ENCODE results near the gene HAL. TPM values are rescaled to one million over a fixed set of nuclear protein-coding genes. Genes with fewer than 3 reads are reported as not detected.
"Not testable (repeated sequence)": the region's sequence is repeated elsewhere in the genome, so short reads cannot be mapped to it uniquely, and the experiment has no call there.

HAL gene
- total and polyA plus RNA-seq, 12 donors, result 0.13 to 0.40 (median 0.20) TPM; not detected in 4

DNA sequence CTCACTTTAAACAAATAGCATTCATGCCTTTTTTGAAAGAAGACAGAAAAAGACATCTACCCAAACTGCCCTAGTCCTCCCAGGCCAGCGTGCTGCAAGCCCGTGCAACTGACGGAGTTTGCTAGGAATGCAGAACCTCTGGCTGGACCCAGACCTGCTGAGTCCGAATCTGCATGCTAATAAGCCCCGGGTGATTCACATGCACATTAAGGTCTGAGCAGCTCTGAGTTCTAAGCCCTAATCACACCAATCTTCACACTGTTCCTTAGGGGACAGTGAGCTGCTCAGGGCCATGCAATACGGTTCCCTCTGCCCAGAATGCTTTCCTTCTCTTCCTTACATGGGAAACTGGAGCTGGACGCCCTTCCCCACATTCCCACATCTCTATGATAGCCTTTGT lies 25.2 kb downstream of the HAL start:
- no peak for DNase-seq
- Histone ChIP-seq H3K4me3 (no peak overlapping the region), H3K27me3 (no peaks in the 10 kb centered on the region), H3K36me3 (replicated peaks in 1 of 2) (peaks cover 0 to 7% of the 10 kb centered on the region in 2 donors), H3K4me1 (replicated peaks in 1 of 2) (no peaks in the 10 kb centered on the region), H3K9me3 (replicated peaks in 1 of 3) (no peaks in the 10 kb centered on the region), H3K27ac (no peak overlapping the region)
- WGBS, 4 donors, result 71 to 76% (median 74%) methylated on average over 7 of the region's 7 CpGs
- TF ChIP-seq POLR2A (IDR thresholded peaks at IDR 0.05), result no peak
- TF ChIP-seq, protein P1, sequence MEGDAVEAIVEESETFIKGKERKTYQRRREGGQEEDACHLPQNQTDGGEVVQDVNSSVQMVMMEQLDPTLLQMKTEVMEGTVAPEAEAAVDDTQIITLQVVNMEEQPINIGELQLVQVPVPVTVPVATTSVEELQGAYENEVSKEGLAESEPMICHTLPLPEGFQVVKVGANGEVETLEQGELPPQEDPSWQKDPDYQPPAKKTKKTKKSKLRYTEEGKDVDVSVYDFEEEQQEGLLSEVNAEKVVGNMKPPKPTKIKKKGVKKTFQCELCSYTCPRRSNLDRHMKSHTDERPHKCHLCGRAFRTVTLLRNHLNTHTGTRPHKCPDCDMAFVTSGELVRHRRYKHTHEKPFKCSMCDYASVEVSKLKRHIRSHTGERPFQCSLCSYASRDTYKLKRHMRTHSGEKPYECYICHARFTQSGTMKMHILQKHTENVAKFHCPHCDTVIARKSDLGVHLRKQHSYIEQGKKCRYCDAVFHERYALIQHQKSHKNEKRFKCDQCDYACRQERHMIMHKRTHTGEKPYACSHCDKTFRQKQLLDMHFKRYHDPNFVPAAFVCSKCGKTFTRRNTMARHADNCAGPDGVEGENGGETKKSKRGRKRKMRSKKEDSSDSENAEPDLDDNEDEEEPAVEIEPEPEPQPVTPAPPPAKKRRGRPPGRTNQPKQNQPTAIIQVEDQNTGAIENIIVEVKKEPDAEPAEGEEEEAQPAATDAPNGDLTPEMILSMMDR (IDR thresholded peaks at IDR 0.05), result no peak
- intact Hi-C loops (cut with DNase I), result no loop called here

DNA sequence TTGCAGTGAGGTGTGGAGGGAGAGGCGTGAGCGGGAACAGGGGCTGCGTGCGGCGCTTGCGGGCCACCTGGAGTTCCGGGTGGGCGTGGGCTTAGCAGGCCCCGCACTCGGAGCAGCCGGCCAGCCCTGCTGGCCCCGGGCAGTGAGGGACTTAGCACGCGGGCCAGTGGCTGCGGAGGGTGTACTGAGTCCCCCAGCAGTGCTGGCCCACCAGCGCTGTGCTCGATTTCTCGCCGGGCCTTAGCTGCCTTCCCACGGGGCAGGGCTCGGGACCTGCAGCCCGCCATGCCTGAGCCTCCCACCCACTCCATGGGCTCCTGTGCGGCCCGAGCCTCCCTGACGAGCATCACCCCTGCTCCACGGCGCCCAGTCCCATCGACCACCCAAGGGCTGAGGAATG lies 27.0 kb downstream of the HAL start:
- intact Hi-C loops (cut with DNase I); H3K9me3 ChIP-seq (replicated peaks in 1 of 3); H3K4me1 ChIP-seq (replicated peaks in 1 of 2); DNase-seq; H3K27ac ChIP-seq; H3K27me3 ChIP-seq; H3K4me3 ChIP-seq; H3K36me3 ChIP-seq (replicated peaks in 1 of 2): not testable (repeated sequence)
- 92 to 96% (median 96%) methylated on average over 21 to 28 of the region's 28 CpGs; no CpG with 5 or more reads in 1 of the 4 donors for WGBS, 4 donors

- Histone ChIP-seq H3K4me1 (replicated peaks in 1 of 2) (no peaks in the 10 kb centered on the region), H3K27me3 (no peaks in the 10 kb centered on the region), H3K27ac (no peak overlapping the region), H3K9me3 (replicated peaks in 1 of 3) (no peaks in the 10 kb centered on the region), H3K4me3 (no peak overlapping the region), H3K36me3 (replicated peaks in 1 of 2) (peaks cover 0 to 7% of the 10 kb centered on the region in 2 donors)
- no peak for TF ChIP-seq POLR2A (IDR thresholded peaks at IDR 0.05)
- TF ChIP-seq, protein P1 (IDR thresholded peaks at IDR 0.05), result no peak
- WGBS, 4 donors, result 90 to 97% (median 92%) methylated on average over 2 of the region's 2 CpGs
- intact Hi-C loops (cut with DNase I), result no loop called here
- DNase-seq, result no peak
These were observed 28.8 kb downstream of the HAL start for GRCh38 chr12:95967301-95967700.

DNA sequence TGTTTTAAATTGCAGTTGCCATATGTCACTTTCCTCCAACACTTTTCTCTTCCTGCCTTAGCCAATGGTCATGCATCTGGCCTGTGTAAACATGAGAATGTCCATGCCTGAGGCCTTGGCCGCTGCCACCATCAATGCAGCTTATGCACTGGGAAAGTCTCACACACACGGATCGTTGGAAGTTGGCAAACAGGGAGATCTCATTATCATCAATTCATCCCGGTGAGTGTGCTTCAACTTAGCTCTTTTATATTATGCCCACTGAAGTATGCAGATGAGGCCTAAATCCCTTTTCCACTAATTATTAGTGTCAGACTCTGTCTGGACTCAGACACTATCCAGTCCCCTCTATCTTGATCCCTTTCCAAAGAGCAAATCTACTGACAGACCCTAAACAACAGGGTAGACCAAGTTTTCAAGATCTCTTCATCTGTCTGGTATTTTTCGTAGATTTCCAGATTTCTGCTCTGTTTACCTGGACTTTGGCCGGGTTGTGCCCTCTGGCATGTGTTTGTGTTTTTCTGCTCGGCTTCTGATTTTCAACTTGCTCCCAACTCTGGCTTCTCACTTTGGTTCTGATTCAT lies 29.8 kb downstream of the HAL start:
- 80 to 90% (median 82%) methylated on average over 7 of the region's 7 CpGs for WGBS, 4 donors
- H3K9me3 ChIP-seq (replicated peaks in 1 of 3), result no peaks in the 10 kb centered on the region
- no peak for DNase-seq
- H3K27me3 ChIP-seq, result no peaks in the 10 kb centered on the region
- peaks cover 0 to 7% of the 10 kb centered on the region in 2 donors for H3K36me3 ChIP-seq (replicated peaks in 1 of 2)
- TF ChIP-seq, protein P1 (IDR thresholded peaks at IDR 0.05), result no peak
- no peak for TF ChIP-seq POLR2A (IDR thresholded peaks at IDR 0.05)
- H3K27ac ChIP-seq, result no peak overlapping the region
- H3K4me3 ChIP-seq, result no peak overlapping the region
- H3K4me1 ChIP-seq (replicated peaks in 1 of 2), result no peaks in the 10 kb centered on the region
- intact Hi-C loops (cut with DNase I), result no loop called here

GRCh38 chr12:95963096-95963495 lies 33.0 kb downstream of the HAL start:
- no peaks in the 10 kb centered on the region for H3K4me1 ChIP-seq (replicated peaks in 1 of 2)
- H3K36me3 ChIP-seq (replicated peaks in 1 of 2), result peaks cover 0 to 7% of the 10 kb centered on the region in 2 donors
- H3K4me3 ChIP-seq, result no peak overlapping the region
- H3K27me3 ChIP-seq, result no peaks in the 10 kb centered on the region
- WGBS, 4 donors, result 75 to 85% (median 80%) methylated on average over 2 of the region's 2 CpGs
- TF ChIP-seq POLR2A (IDR thresholded peaks at IDR 0.05), result no peak
- TF ChIP-seq, protein P1 (IDR thresholded peaks at IDR 0.05), result peak in 1 of 6 experiments; percentile 16
- H3K27ac ChIP-seq, result no peak overlapping the region
- intact Hi-C loops (cut with DNase I), result no loop called here
- no peaks in the 10 kb centered on the region for H3K9me3 ChIP-seq (replicated peaks in 1 of 3)
- DNase-seq, result no peak
